Esophagus (tissue), 2 donors: ENCODE results near the gene WFDC9. TPM values are rescaled to one million over a fixed set of nuclear protein-coding genes. Genes with fewer than 3 reads are reported as not detected.
"Not testable (repeated sequence)": the region's sequence is repeated elsewhere in the genome, so short reads cannot be mapped to it uniquely, and the experiment has no call there.

Experiments used
- H3K27ac ChIP-seq, 2 donors: one replicate each; pipeline ENCODE4 v1.5.1; 2013; ENCODE audit warnings: low read depth in 2 of 2, mild to moderate bottlenecking in 2 of 2, inconsistent platforms in 1 of 2, low read length in 1 of 2, moderate library complexity in 1 of 2
- H3K27me3 ChIP-seq, 2 donors: one replicate each; pipeline ENCODE4 v1.6.1; 2013; ENCODE audit warnings: low read length in 2 of 2, control low read depth in 1 of 2, mild to moderate bottlenecking in 1 of 2; ENCODE audit not compliant: insufficient read depth in 2 of 2, control insufficient read depth in 1 of 2
- H3K36me3 ChIP-seq, 2 donors: one replicate each; pipeline ENCODE4 v1.6.1; 2013; ENCODE audit warnings: low read length in 1 of 2; ENCODE audit not compliant: control insufficient read depth in 2 of 2, insufficient read depth in 2 of 2
- H3K4me1 ChIP-seq, 2 donors: one replicate each; pipeline ENCODE4 v1.6.1; 2013; ENCODE audit warnings: low read length in 1 of 2; ENCODE audit not compliant: control insufficient read depth in 2 of 2, insufficient read depth in 2 of 2
- H3K4me3 ChIP-seq, 2 donors: one replicate each; pipeline ENCODE4 v1.5.1; 2013; ENCODE audit warnings: low read length in 2 of 2, mild to moderate bottlenecking in 2 of 2, low read depth in 1 of 2, moderate library complexity in 1 of 2
- H3K9me3 ChIP-seq, 2 donors: one replicate each; pipeline ENCODE4 v1.6.1; 2013; ENCODE audit warnings: mild to moderate bottlenecking in 2 of 2, low read depth in 1 of 2, low read length in 1 of 2, moderate library complexity in 1 of 2; ENCODE audit not compliant: control insufficient read depth in 2 of 2, insufficient read depth in 1 of 2
- WGBS, 2 donors: extraction: QIAGEN DNeasy Blood & Tissue Kit; methylation state at CpG; one replicate each; pipeline ENCODE4 v1.1.7; 2013; 5-methylcytosine and 5-hydroxymethylcytosine counted together
- polyA plus RNA-seq, 2 donors: library from polyadenylated mRNA; stranded (reverse); fragments of 200-250 nt; gene quantifications; one replicate each; pipeline ENCODE4 v1.2.3, GENCODE V29; 2013
- donor health status: healthy with polysubstance abuse.
- donor health status: Bipolar disorder and iron deficiency.

WFDC9 gene
- polyA plus RNA-seq, 2 donors = not detected

- no peaks in the 10 kb centered on the region for H3K4me1 ChIP-seq
- no peak within 1 kb of the TSS for H3K4me3 ChIP-seq
- no peak within 1 kb of the TSS for H3K27ac ChIP-seq
- 69 to 77% methylated on average over 4 of the region's 4 CpGs for WGBS, 2 donors
- H3K27me3 ChIP-seq = peaks cover 0 to 6% of the 10 kb centered on the region in 2 donors
- no peaks in the 10 kb centered on the region for H3K9me3 ChIP-seq
- no peaks in the 10 kb centered on the region for H3K36me3 ChIP-seq
These were observed 51.9 kb downstream of the WFDC9 start, which contains the start of gene WFDC8 for GRCh38 chr20:45579184-45579583. Gene WFDC8 (minus strand): TSS chr20:45579284. CDS start chr20:45579247, 37 bp downstream.

GRCh38 chr20:45578231-45578630 is 52.9 kb downstream of the WFDC9 start:
- Histone ChIP-seq H3K36me3 (no peaks in the 10 kb centered on the region), H3K4me3 (no peak overlapping the region), H3K4me1 (no peaks in the 10 kb centered on the region), H3K27ac (no peak overlapping the region), H3K9me3 (no peaks in the 10 kb centered on the region), H3K27me3 (peaks cover 0 to 2% of the 10 kb centered on the region in 2 donors)
- 60 to 65% methylated on average over 1 of the region's 1 CpG for WGBS, 2 donors

GRCh38 chr20:45576995-45577394 is 54.1 kb downstream of the WFDC9 start:
- Histone ChIP-seq H3K27ac (no peak overlapping the region), H3K9me3 (no peaks in the 10 kb centered on the region), H3K27me3 (peaks cover 0 to 2% of the 10 kb centered on the region in 2 donors), H3K4me3 (no peak overlapping the region), H3K4me1 (no peaks in the 10 kb centered on the region), H3K36me3 (no peaks in the 10 kb centered on the region)
- WGBS, 2 donors = 32 to 42% methylated on average over 2 of the region's 2 CpGs

- H3K4me1 ChIP-seq = no peaks in the 10 kb centered on the region
- no peaks in the 10 kb centered on the region for H3K36me3 ChIP-seq
- H3K4me3 ChIP-seq = no peak overlapping the region
- WGBS, 2 donors = 90 to 91% methylated on average over 3 of the region's 3 CpGs
- H3K27me3 ChIP-seq = peaks cover 0 to 2% of the 10 kb centered on the region in 2 donors
- no peak overlapping the region for H3K27ac ChIP-seq
- H3K9me3 ChIP-seq = no peaks in the 10 kb centered on the region
These were observed 55.2 kb downstream of the WFDC9 start for GRCh38 chr20:45575931-45576330.

- WGBS, 2 donors = 77 to 80% methylated on average over 1 of the region's 1 CpG
These were observed 61.4 kb downstream of the WFDC9 start for GRCh38 chr20:45569650-45570049.

GRCh38 chr20:45564760-45565276 is 66.3 kb downstream of the WFDC9 start:
- Histone ChIP-seq H3K27me3 (peaks cover 0 to 11% of the 10 kb centered on the region in 2 donors), H3K4me1 (no peaks in the 10 kb centered on the region), H3K9me3 (peaks cover 0 to 3% of the 10 kb centered on the region in 2 donors), H3K27ac (no peak overlapping the region), H3K36me3 (no peaks in the 10 kb centered on the region), H3K4me3 (no peak overlapping the region)
- WGBS, 2 donors = 77 to 81% methylated on average over 2 of the region's 2 CpGs

More at GRCh38 chr20:45569650-45570049, 61.4 kb downstream of the WFDC9 start:
- not testable (repeated sequence) for H3K27ac ChIP-seq, H3K9me3 ChIP-seq, H3K36me3 ChIP-seq, H3K27me3 ChIP-seq, H3K4me1 ChIP-seq, H3K4me3 ChIP-seq

Other genes with a start within 250 kb of the WFDC9 start
- 10 to 100 TPM; 31.0 to 65.1 TPM for gene DBNDD2, start 223.0 kb downstream of the WFDC9 start, polyA plus RNA-seq
- 10 to 100 TPM; 38.7 to 40.9 TPM for gene PIGT, start 215.1 kb downstream of the WFDC9 start, polyA plus RNA-seq
- 1 to 10 TPM; 3.3 to 6.1 TPM for gene WFDC2, start 161.5 kb downstream of the WFDC9 start, polyA plus RNA-seq
- gene SPINT3, start 115.7 kb downstream of the WFDC9 start, polyA plus RNA-seq = not detected
- gene WFDC6, start 91.8 kb downstream of the WFDC9 start, polyA plus RNA-seq = not detected
- gene EPPIN, start 83.9 kb downstream of the WFDC9 start, polyA plus RNA-seq = not detected
- gene WFDC8, start 52.0 kb downstream of the WFDC9 start, polyA plus RNA-seq = not detected
- not detected for gene WFDC10A, start 1.5 kb downstream of the WFDC9 start, polyA plus RNA-seq
- not detected for gene WFDC11, start 39.0 kb upstream of the WFDC9 start, polyA plus RNA-seq
- gene WFDC13, start 70.8 kb upstream of the WFDC9 start, polyA plus RNA-seq = not detected
- under 1 TPM; 0.07 to 0.18 TPM for gene WFDC10B, start 73.7 kb upstream of the WFDC9 start, polyA plus RNA-seq
- gene SPINT4, start 91.1 kb upstream of the WFDC9 start, polyA plus RNA-seq = not detected
- gene WFDC3, start 160.6 kb upstream of the WFDC9 start, polyA plus RNA-seq = 1 to 10 TPM in 1 of 2 donors, under 1 TPM in 1; 0.51 to 2.4 TPM
- gene DNTTIP1, start 160.7 kb upstream of the WFDC9 start, polyA plus RNA-seq = 10 to 100 TPM; 24.6 to 29.4 TPM
- 10 to 100 TPM; 53.1 to 83.4 TPM for gene UBE2C, start 181.4 kb upstream of the WFDC9 start, polyA plus RNA-seq
- 1 to 10 TPM in 1 of 2 donors, under 1 TPM in 1; 0.28 to 1.0 TPM for gene TNNC2, start 196.0 kb upstream of the WFDC9 start, polyA plus RNA-seq
- 10 to 100 TPM in 1 of 2 donors, 1 to 10 TPM in 1; 9.3 to 25.8 TPM for gene SNX21, start 202.5 kb upstream of the WFDC9 start, polyA plus RNA-seq
- gene ACOT8, start 226.1 kb upstream of the WFDC9 start, polyA plus RNA-seq = 10 to 100 TPM; 24.8 to 26.6 TPM
- 1 to 10 TPM; 1.1 to 1.5 TPM for gene ZSWIM3, start 226.3 kb upstream of the WFDC9 start, polyA plus RNA-seq
- gene ZSWIM1, start 249.9 kb upstream of the WFDC9 start, polyA plus RNA-seq = 1 to 10 TPM; 2.4 to 3.9 TPM